HG03025 (cell line): ENCODE results near the gene ZNF771.
A peak's percentile ranks its signal among the peaks of the same experiment; 100 is the strongest.
"Not testable (repeated sequence)": the region's sequence is repeated elsewhere in the genome, so short reads cannot be mapped to it uniquely, and the experiment has no call there.

Experiments used
- ATAC-seq: cut with Tn5 transposase; IDR thresholded peaks from one replicate; pipeline ENCODE4 v1.9.1; 2021; ENCODE audit warnings: mild to moderate bottlenecking, moderate library complexity; ENCODE audit not compliant: unreplicated experiment, low FRiP score

ZNF771 gene

DNA sequence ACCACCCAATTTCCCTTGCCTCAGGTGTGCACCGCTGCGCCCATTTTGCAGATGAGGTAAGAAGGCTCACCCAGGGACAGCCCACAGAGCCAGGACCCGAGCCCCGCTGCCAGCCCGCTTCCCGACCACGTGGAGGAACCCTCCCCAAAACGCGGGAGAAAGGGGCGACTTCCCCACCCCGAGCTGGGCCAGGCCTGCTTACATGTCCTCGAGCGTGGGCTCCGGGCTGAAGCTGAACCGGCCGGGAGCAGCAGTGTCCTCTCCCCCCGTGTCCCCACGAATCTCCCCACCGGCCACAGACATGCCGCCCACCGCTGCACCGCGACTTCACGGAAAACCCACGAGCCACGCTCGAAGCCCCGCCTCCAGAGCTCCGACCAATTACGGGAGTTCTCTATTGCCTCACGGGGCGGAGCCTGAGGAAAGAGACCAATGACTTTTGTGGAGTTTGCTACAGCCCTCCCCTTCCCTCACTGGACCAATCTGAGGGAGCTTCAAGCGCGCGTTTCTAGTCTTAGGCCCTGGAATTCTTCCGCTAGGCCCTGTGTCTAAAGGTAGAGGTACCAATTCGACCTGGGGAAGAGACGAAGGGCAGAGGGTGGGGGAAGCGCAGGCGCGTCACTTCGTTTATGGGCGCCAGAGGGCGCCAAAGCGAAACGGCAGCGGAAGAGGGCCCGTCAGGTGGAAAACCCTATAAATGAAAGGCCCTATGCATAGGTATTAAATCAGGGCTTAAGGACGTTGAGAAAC, 22.4 kb downstream of the ZNF771 start, which contains the start of gene DCTPP1:
TSS of gene DCTPP1 (minus strand) at position 353 of the 750 bp plus-strand sequence. CDS start at position 303, 50 bp downstream.
- ATAC-seq: peak; percentile 81

DNA sequence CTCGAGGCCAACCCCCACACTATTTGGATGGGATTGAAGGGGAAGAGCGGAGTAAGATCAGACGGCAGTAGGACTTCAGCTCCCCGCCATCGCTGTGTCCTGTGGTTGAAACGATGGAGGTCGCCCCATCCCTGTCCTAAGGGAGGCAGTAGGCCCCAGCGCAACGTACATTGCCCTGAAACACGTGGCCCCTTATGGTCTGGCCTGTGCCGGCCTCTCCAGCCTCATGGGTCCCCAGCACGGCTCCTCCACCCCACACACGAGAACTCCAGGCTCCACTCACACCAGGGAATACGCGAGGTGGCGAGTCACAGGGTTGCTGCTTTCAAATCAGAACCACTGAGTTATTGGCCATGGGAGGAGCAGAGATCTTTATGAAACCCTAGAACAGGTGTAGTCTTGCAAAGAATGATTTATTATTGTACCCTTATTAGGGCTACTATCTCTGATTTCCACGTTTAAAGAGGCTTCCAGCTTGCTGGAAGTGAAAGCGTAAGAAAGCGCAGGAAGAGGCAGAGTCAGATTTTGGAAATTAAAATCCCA, 23.1 kb downstream of the ZNF771 start:
- ATAC-seq: peak; percentile 11

DNA sequence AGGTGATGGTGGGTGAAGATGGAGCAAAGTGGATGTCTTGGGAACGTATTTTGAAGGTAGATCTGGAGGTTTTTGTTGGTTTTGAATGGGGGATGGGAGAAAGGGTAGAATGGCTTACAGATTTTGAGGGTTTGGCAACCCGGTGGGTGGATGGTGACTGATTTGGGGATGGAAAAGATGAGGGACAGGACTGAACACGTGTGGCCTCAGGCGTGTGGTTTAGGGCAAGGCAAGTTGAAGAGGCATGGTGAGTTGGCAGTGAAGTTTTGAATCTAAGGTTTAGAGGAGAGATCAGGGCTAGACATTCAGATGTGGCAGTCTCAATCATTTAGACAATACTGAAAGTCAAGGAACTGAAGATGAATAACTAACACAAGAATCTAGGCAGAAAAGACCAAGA, 27.4 kb downstream of the ZNF771 start:
- ATAC-seq: no peak

DNA sequence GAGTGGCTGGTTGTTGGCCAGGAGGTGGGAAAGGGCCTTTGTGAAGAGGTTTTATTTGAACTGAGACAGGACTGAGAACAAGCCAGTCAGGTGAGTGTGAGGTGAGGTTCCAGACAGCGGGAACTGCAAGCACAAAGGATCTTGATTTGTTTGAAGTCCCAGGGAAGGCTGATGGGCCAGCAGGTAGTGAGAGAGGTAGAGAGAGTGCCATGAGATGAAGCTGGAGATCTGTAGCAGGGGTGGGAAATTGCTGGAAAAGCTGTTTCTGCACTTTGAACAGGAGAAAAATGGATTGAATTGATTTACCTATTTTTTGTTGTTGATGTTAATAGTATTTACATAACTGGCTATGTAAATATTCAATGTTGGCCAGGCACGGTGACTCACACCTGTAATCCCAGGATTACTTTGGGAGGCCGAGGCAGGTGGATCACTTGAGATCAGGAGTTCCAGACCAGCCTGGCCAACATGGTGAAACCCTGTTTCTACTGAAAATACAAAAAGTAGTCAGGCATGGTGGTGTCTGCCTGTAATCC, 30.2 kb downstream of the ZNF771 start:
- no peak for ATAC-seq

GRCh38 chr16:30438835-30439234, 31.4 kb downstream of the ZNF771 start:
- ATAC-seq: no peak

- ATAC-seq: no peak
These were observed 32.4 kb downstream of the ZNF771 start for GRCh38 chr16:30439720-30440348.

- ATAC-seq: no peak
These were observed 36.2 kb downstream of the ZNF771 start for GRCh38 chr16:30443631-30444030.

GRCh38 chr16:30444231-30445148, 37.1 kb downstream of the ZNF771 start:
- ATAC-seq: peak; percentile 16

- no peak for ATAC-seq
These were observed 37.7 kb downstream of the ZNF771 start for GRCh38 chr16:30445149-30445407.

DNA sequence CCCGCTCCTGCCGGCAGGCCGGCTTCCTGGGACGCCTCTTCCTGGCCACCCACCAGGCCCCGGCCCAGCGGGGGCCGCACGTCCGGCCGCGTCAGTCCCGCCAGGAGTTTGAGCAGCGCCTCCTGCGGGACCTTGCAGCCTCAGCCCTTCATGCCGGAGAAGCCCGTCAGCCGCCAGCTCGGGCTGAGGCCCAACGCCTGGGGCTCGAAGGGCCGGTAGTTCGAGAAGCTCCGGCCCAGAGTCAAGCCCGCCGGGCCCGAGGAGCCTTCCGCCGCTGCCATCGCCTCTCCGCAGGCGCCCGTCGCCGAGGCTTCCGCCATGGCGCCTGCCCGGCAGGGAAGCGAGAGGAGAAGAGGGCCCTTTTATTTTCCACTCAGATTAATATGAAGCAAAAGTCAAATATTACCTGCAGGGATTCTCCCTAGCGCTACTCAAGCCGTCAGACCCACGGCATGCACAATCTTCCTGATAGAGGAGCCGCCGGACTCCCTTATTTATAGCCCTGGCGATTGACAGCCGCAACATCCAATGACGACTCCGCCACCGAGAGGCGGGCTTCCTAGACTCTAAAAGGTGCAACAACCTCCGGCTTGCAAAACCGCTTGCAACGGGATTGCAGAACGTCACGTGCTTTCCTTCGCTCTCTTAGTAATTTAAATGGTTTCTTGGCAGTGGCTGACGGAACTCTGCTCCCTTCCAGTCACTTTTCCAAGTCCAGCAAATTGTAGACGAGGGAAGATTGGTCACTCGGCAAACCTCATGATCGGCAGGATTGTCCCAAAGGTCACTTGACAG, 38.2 kb downstream of the ZNF771 start, which contains the start of gene SEPHS2:
TSS of gene SEPHS2 (minus strand) at position 467 of the 795 bp plus-strand sequence. CDS start at position 320, 147 bp downstream.
- peak; percentile 70 for ATAC-seq

- no peak for ATAC-seq
These were observed 38.8 kb downstream of the ZNF771 start for GRCh38 chr16:30446203-30446595.

DNA sequence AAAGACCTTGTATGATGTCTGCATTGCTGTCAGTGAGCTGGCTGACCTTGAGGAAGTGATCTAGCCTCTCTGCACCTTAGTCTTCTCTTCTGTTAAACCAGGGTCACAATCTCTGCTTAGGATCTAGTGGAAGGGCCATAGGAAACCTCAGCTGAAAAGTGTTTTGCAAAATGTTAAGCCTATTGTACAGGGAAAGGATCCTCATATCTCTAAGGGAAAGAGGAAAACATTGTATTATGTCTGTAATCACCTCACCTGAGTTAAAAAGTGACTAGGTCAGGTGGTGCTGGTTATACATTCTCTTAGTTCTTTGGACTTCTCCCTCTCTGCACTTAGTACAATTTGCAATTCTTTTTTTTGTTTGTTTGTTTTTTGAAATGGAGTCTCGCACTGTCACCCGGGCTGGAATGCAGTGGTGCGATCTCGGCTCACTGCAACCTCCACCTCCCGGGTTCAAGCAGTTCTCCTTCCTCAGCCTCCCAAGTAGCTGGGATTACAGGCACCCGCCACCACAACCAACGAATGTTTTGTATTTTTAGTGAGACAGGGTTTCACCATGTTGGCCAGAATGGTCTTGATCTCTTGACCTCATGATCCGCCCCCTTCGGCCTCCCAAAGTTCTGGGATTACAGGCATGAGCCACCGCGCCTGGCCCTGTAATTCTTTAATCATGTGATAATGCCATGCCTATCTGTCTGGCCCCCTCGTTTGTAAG, 40.3 kb downstream of the ZNF771 start:
- no peak for ATAC-seq

- ATAC-seq: no peak
These were observed 41.7 kb downstream of the ZNF771 start for GRCh38 chr16:30449116-30449435.

- not testable (repeated sequence) for ATAC-seq
These were observed 45.5 kb downstream of the ZNF771 start for GRCh38 chr16:30452709-30453580.

- no peak for ATAC-seq
These were observed 48.9 kb downstream of the ZNF771 start for GRCh38 chr16:30456302-30456701.

DNA sequence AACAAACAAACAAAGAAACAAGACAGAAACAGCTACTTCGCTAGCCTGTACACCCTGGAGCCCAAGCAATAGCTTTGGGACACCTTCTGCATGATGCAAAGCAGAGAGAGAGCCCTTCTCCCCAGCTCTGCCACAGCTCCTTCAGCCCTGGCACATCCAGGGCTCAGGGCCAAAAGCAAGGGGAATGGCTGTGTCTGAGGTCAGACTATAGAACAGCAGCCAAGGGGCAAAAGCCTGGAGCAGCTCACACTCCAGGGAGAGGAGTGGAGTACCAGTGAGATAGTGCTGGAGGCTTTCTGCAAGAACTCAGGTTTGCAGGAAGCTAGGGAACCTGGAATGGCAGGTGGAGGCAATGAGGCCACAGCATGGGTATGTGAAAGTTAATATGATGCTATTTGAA, 49.9 kb downstream of the ZNF771 start:
- ATAC-seq: no peak

DNA sequence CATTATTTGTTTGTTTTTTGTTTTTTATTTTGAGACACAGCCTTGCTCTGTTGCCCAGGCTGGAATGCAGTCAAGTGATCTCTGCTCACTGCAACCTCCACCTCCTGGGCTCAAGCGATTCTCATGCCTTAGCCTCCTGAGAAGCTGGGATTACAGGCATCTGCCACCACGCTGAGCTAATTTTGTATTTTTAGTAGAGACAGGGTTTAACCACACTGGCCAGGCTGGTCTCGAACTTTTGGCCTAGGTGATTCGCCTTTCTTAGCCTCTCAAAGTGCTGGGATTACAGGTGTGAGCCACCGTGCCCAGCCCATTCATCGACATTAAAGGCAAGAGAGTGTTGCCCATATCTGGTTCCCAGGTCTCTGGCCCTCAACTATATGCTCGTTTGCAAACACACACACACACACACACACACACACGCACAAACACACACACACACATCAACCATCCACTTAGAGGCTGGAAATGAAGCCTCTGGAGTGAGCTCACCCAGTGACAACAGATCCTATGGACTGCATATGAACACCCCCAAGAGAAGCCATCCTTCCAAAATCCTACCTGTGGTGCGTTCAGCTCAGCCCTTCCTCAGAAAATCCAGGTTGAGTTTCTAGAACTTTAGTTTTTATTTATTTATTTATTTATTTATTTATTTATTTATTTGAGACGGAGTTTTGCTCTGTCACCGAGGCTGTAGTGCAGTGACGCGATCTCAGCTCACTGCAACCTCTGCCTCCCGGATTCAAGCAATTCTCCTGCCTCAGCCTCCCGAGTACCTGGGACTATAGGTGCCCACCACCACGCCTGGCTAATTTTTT, 50.5 kb downstream of the ZNF771 start:
- ATAC-seq: no peak
